ENCODE results near the gene LRRC4C.

DNA sequence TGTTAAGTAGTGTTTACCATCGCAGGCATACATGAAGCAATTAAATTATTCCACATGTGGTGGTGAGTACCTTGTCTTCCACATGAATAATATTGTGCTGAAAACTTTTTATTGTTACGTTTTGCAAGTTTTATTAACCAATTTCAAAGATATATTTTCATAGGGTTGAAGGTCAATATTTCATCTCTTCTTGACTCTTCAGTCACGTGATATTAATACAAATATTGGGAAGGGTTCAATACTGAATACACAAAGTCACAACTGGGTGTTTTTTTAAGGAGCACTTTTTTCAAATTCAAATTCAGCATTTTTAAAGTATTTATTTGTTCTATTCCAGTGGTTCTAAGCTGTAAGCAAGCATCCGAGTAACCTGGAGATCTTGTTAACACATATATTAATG lies 348.9 kb downstream of the LRRC4C start:
- TF ChIP-seq, protein P1, sequence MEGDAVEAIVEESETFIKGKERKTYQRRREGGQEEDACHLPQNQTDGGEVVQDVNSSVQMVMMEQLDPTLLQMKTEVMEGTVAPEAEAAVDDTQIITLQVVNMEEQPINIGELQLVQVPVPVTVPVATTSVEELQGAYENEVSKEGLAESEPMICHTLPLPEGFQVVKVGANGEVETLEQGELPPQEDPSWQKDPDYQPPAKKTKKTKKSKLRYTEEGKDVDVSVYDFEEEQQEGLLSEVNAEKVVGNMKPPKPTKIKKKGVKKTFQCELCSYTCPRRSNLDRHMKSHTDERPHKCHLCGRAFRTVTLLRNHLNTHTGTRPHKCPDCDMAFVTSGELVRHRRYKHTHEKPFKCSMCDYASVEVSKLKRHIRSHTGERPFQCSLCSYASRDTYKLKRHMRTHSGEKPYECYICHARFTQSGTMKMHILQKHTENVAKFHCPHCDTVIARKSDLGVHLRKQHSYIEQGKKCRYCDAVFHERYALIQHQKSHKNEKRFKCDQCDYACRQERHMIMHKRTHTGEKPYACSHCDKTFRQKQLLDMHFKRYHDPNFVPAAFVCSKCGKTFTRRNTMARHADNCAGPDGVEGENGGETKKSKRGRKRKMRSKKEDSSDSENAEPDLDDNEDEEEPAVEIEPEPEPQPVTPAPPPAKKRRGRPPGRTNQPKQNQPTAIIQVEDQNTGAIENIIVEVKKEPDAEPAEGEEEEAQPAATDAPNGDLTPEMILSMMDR (conservative IDR thresholded peaks at IDR 0.05 in 1 of 2, IDR thresholded peaks at IDR 0.05 in 1 of 2; ENCODE audit: low read depth in 1 of 2, low read length in 2 of 2): no peak
- TF ChIP-seq EZH2 (IDR thresholded peaks at IDR 0.05; ENCODE audit: low read length, missing control alignments): no peak

Measured in fibroblast of lung (primary cell).